GM12872 (cell line): Measurements from ENCODE around the gene QRFPR.

Experiments
- CTCF ChIP-seq: IDR thresholded peaks from 3 replicates; pipeline ENCODE4 v1.5.1; 2011; ENCODE audit warnings: low read depth, mild to moderate bottlenecking, low read length, moderate library complexity; ENCODE audit not compliant: insufficient read depth

Gene QRFPR

GRCh38 chr4:121370729-121371325 lies 10.0 kb downstream of the QRFPR start:
- TF ChIP-seq CTCF: peak; percentile 45

GRCh38 chr4:121360495-121360894 lies 20.3 kb downstream of the QRFPR start:
- TF ChIP-seq CTCF: no peak

- TF ChIP-seq CTCF: no peak
These were observed 22.3 kb downstream of the QRFPR start for GRCh38 chr4:121358473-121358872.

GRCh38 chr4:121353213-121353612 lies 27.6 kb downstream of the QRFPR start:
- TF ChIP-seq CTCF: no peak

- no peak for TF ChIP-seq CTCF
These were observed 36.7 kb downstream of the QRFPR start for GRCh38 chr4:121344098-121344497.

GRCh38 chr4:121340247-121340646 lies 40.6 kb downstream of the QRFPR start:
- no peak for TF ChIP-seq CTCF

- no peak for TF ChIP-seq CTCF
These were observed 41.0 kb downstream of the QRFPR start for GRCh38 chr4:121339824-121340223.
